ENCODE results near the gene MRPL2.

GRCh38 chr6:43097502-43097901 is 38.3 kb upstream of the MRPL2 start:
- no peak for TF ChIP-seq EZH2phosphoT487 (IDR thresholded peaks at IDR 0.05; ENCODE audit: insufficient read depth, low read depth)
- no peak for TF ChIP-seq EZH2 (IDR thresholded peaks at IDR 0.05; ENCODE audit: insufficient read depth, poor library complexity, severe bottlenecking)

All from GM23248 (cell line).